IgD-negative memory B cell (primary cell): ENCODE measurements around the gene VSTM4. TPM values are rescaled to one million over a fixed set of nuclear protein-coding genes. Genes with fewer than 3 reads are reported as not detected.

ENCODE experiments used
- H3K27ac Mint-ChIP-seq, 3 donors: one replicate each; pipeline ENCODE4 v1.8.0; 2020 to 2022; ENCODE audit warnings: mild to moderate bottlenecking in 3 of 3, mixed read lengths in 3 of 3, moderate library complexity in 1 of 3
- H3K27me3 Mint-ChIP-seq: one replicate; pipeline ENCODE4 v1.8.0; 2021; ENCODE audit warnings: mixed read lengths
- H3K36me3 Mint-ChIP-seq: one replicate; pipeline ENCODE4 v1.8.0; 2020; ENCODE audit warnings: mild to moderate bottlenecking, mixed read lengths
- H3K4me1 Mint-ChIP-seq, 3 donors: one replicate each; pipeline ENCODE4 v1.8.0; 2020 to 2022; ENCODE audit warnings: mixed read lengths in 3 of 3, mild to moderate bottlenecking in 1 of 3
- H3K4me3 Mint-ChIP-seq, 4 donors: one replicate each; pipeline ENCODE4 v1.8.0; 2020 to 2022; ENCODE audit warnings: mild to moderate bottlenecking in 4 of 4, mixed read lengths in 4 of 4, moderate library complexity in 3 of 4
- H3K9me3 Mint-ChIP-seq, 3 donors: one replicate each; pipeline ENCODE4 v1.8.0; 2020 to 2021; ENCODE audit warnings: mixed read lengths in 3 of 3, mild to moderate bottlenecking in 1 of 3
- polyA plus RNA-seq: library from polyadenylated mRNA; unstranded; fragments of 300-500 nt; fragmentation: Illumina TruSeq; gene quantifications from one replicate; pipeline ENCODE4 v1.2.3, GENCODE V29; 2021

VSTM4 gene
- polyA plus RNA-seq, 1 donor from 2014 or later: not detected

DNA sequence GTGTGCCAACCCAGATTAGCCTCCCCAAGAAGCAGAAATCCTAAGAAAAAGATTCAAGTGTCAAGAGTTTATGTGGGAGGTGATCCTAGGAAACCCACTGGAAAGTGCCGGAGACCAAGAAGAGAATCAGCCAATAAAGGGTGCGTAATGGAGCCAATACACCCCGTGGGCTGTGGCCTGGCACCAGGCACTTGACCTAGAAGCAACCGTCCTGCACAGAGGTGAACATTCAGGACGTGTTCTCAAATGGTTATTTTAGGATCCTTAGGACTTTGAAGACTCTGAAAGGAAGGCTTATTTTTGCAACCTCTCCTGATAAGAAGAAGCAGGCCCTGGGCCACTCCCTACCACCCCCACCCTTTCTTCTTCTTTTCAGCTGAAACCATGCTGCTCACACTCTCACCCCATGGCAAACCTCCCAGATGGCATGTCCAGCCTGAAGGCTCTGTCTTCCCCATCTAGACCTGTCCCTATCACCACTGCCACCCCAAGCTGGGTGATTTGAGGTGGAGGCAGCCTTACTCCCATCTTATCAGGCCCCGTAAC lies 46.6 kb downstream of the VSTM4 start:
- no peaks in the 10 kb centered on the region for H3K36me3 Mint-ChIP-seq
- peaks cover 14% of the 10 kb centered on the region for H3K27me3 Mint-ChIP-seq
- peaks cover 0 to 3% (median 0%) of the 10 kb centered on the region in 3 donors for H3K4me1 Mint-ChIP-seq
- H3K9me3 Mint-ChIP-seq: peaks cover 0 to 3% (median 2%) of the 10 kb centered on the region in 3 donors
- H3K27ac Mint-ChIP-seq: no peak overlapping the region
- H3K4me3 Mint-ChIP-seq: no peak overlapping the region

DNA sequence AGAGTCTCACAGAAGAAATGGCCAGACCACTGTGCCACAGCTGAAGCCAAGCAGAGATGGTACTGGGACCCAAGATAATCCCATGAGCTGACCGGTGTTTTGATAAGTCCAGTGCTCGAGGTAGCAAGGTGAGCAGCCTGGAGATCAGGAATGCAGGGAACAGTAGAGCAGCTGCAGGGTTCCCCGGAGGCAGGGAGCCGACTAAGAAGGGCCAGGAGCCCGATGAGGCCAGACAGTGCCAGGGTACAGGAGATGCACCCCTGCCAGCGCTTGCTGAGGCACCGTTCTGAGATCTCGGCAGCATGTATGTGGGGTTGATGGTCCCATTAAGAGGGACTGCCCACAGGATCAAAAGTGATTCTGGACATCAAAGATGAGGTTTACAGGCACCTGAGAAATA lies 47.1 kb downstream of the VSTM4 start:
- Mint-ChIP-seq H3K4me3 (no peak overlapping the region), H3K9me3 (peaks cover 0 to 7% (median 4%) of the 10 kb centered on the region in 3 donors), H3K27ac (no peak overlapping the region), H3K36me3 (no peaks in the 10 kb centered on the region), H3K27me3 (peaks cover 14% of the 10 kb centered on the region), H3K4me1 (peaks cover 0 to 3% (median 0%) of the 10 kb centered on the region in 3 donors)

DNA sequence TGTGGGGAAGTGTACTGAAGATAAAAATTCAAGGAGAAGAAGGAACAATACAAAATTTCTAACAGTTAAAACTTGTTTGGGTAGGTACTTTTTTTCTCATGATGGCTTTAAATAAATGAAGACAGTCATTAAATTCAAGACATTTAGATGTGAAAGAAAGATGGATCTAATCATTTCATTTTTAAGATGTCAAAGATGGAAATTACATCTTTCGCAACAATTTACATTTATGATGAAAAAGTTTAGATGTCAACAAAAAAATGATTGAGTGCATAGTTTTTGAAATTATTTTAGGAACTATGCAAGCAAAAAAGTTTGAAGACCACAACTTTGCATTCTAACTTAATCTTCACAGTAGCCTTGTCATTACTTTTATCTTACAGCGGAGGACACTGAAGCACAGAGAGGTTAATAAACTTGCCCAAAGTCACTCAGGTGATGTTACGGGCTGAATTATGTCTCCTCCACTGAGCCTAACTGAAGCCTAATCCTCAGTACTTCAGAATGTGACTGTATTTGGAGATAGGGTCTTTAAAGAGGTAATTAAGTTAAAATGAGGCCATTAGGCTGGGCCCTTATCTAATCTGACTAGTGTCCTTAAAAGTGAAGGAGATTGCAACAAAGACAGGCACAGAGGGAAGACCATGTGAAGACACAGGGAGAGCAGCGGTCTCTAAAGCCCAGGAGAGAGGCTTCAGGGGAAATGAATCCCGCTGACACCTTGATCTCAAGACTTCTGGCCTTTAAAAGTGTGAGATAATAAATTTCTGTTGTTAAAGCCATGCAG lies 48.2 kb downstream of the VSTM4 start:
- peaks cover 5 to 11% (median 10%) of the 10 kb centered on the region in 3 donors for H3K9me3 Mint-ChIP-seq
- no peak overlapping the region for H3K27ac Mint-ChIP-seq
- H3K36me3 Mint-ChIP-seq: peaks cover 3% of the 10 kb centered on the region
- peaks cover 14% of the 10 kb centered on the region for H3K27me3 Mint-ChIP-seq
- H3K4me3 Mint-ChIP-seq: peak overlapping the region in 1 of 4 donors; percentile 60
- no peaks in the 10 kb centered on the region for H3K4me1 Mint-ChIP-seq

DNA sequence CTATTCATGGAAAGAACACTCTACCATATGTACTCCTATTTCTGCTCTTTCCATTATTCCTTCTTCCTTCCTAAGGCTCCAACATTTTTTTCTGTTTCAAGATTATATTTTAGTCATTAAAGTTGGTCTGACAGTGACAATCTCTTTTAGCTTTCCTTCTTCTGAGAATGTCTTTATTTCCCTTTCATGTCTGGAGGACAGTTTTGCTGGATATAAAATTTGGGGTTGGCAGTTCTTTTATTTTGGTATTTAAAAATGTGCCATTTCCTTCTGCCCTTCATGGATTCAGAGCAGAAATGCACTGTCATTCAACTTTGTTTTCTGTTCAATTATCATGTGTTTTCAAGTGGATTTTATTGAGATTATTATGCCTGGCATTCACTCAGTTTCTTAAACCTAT lies 53.1 kb downstream of the VSTM4 start:
- Mint-ChIP-seq H3K36me3 (peaks cover 6% of the 10 kb centered on the region), H3K9me3 (peaks cover 11 to 33% (median 18%) of the 10 kb centered on the region in 3 donors), H3K4me3 (no peak overlapping the region), H3K4me1 (no peaks in the 10 kb centered on the region), H3K27me3 (peaks cover 11% of the 10 kb centered on the region), H3K27ac (no peak overlapping the region)

DNA sequence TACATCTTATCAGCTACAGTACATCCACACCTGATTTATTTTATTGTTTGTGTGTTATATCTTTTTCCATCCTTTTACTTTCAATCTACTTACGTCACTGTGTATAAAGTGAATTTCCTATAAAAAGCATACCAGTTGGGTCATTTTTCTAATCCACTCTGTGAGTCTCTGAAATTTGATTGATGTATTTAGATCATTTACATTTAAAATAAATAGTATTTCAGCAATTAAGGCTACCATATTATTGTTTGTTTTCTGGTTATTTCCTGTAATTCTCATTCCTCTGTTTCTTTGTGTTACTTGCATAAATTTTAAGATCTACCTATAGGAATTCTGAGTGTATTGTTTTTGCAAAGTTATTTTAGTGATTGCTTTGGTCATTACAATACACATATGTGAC lies 53.7 kb downstream of the VSTM4 start:
- Mint-ChIP-seq H3K27ac (no peak overlapping the region), H3K27me3 (peaks cover 11% of the 10 kb centered on the region), H3K36me3 (peaks cover 6% of the 10 kb centered on the region), H3K4me1 (peaks cover 0 to 1% (median 0%) of the 10 kb centered on the region in 3 donors), H3K9me3 (peaks cover 11 to 33% (median 18%) of the 10 kb centered on the region in 3 donors), H3K4me3 (no peak overlapping the region)

DNA sequence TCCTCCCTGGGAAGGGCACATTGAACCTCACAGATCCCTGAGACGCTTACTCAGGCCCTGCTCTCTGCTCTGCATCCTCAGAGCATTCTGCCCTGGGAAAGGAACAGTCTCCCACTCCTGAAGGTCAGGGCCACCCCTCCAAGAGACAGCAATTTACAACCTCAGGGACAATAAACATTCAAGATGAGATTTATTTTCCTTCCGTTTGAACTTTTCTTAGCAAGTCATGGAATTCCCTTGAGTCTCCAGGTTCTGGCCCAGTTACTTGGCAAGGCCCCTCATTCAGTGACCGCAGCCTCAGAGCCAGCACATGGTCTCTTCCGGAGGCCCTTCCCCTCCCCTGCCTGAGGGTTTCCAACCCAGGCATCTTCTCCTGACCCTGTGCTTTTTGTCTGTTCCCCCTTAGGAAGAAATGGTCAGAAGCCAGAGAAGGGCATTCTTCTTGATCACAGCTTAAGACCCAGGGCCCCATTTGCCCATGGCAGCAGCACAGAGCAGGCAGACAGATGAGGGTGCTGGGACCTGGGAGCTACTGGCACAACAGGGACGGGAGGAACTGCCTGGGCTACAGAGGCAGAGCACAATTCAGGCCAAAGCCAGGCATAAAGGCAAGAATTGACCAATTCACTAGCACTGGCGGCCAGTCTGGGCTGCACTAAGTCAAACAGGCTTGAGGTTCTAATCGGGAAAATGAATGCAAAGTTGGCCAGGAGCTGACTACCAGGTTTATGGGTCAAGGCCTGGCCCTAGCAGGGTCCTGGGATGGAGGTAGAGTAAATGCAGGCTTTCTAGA lies 56.7 kb downstream of the VSTM4 start:
- Mint-ChIP-seq H3K9me3 (peaks cover 11 to 29% (median 18%) of the 10 kb centered on the region in 3 donors), H3K27me3 (peaks cover 2% of the 10 kb centered on the region), H3K36me3 (peaks cover 6% of the 10 kb centered on the region), H3K4me3 (no peak overlapping the region), H3K4me1 (peaks cover 0 to 3% (median 0%) of the 10 kb centered on the region in 3 donors), H3K27ac (no peak overlapping the region)

DNA sequence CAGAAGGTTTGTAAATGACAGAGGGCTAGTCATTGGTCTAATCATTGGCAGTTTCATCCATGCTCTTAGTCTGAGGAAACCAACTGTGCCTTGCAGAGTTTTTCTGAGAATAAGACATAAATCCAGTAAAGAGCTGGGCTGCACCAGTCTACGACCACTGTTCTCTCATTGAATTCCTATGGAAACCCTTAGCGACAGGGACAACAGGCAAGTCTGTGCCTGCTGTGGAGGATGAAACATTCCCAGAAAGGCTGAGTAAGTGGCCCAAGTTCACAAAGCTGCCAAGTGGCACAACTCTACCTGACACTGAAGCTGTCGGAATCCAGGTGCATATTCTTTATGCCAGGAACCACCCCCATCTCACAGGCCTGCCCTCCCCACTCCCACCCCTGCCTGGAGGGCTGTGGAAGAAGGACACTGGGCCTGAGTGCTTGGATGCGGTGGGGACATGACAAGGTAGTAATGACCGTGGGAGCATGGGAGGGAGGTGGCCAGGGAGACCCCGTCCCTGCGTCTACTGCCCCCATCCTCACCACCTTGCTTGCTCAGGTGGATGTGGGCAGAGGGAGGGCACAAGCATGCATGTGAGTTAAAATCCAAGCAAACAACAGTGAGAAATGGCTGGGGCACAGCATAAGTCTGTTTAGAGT lies 58.0 kb downstream of the VSTM4 start:
- Mint-ChIP-seq H3K9me3 (peaks cover 7 to 25% (median 9%) of the 10 kb centered on the region in 3 donors), H3K4me3 (no peak overlapping the region), H3K27ac (no peak overlapping the region), H3K27me3 (no peaks in the 10 kb centered on the region), H3K4me1 (peaks cover 0 to 3% (median 0%) of the 10 kb centered on the region in 3 donors), H3K36me3 (peaks cover 3% of the 10 kb centered on the region)

DNA sequence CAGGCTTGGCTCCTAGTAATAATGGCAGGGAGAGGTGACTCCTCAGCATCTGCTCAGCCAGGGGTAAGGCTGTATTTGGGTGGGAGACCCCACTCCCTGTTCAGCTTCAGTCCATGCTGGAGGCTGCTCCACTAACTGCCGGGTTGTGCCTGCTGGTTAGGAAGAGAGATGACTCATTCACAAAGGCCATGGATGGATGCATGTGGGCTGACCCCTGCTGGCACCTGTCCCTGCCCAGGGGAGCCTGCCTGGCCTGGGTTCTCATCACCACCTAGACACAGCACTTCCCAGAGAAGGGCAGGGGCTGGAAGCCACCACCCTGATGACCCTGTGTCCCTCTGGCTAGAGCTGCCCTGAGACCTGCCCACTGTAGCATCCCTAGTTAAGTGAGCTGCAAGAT lies 59.0 kb downstream of the VSTM4 start:
- Mint-ChIP-seq H3K4me1 (peaks cover 0 to 3% (median 0%) of the 10 kb centered on the region in 3 donors), H3K9me3 (peaks cover 2 to 15% (median 9%) of the 10 kb centered on the region in 3 donors), H3K36me3 (peaks cover 2% of the 10 kb centered on the region), H3K27me3 (no peaks in the 10 kb centered on the region), H3K27ac (no peak overlapping the region), H3K4me3 (no peak overlapping the region)

DNA sequence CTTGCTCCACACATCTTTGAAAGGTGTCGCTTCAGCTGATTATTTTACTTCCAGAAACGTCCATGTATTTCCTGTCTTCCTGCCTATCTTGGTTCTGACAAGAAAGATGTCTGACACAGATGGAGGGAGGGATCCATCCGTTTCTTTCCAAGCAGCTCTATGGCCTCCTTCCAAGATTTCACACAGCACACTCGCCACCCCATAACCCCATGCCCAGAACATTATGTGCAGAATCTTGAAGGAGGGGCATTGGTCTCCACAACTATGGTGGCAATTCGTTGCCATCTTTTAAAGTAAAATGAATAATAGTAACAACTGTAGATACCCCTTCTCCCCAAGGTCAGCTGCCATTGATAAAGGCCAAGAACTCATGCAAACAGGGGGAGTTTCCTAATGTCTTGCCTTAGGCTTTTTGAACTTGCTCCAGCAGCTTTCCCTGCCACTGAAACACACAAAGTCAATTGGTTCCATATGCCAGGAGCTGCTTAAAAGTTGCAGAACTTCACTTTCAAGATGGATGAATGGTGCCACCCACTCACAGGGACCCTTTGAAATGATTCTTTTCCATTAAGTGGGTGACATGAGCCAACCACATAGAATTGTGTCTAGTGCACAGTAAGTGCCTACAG lies 60.0 kb downstream of the VSTM4 start:
- Mint-ChIP-seq H3K27ac (no peak overlapping the region), H3K27me3 (peaks cover 1% of the 10 kb centered on the region), H3K4me1 (peaks cover 0 to 3% (median 0%) of the 10 kb centered on the region in 3 donors), H3K36me3 (no peaks in the 10 kb centered on the region), H3K9me3 (peaks cover 0 to 8% (median 4%) of the 10 kb centered on the region in 3 donors), H3K4me3 (no peak overlapping the region)

DNA sequence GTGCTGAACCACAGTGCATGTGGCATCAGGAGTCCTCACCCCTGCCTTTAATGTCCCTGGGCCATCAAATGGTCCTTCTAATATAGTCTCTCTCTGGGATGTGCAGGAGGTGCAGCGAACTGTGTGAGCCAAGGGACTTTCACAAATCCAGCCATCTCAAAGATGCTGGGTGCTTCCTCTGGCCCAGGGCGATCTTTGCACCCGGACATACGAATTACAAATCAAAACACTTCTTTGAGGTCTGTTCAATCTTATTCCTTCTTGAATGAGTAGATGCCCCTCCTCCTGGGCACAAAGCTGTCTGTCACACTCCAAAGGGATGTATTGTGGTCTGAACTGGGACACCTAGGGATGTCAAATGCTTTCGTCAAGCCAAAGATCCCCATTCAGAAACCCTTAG lies 60.6 kb downstream of the VSTM4 start:
- Mint-ChIP-seq H3K9me3 (peaks cover 0 to 2% (median 2%) of the 10 kb centered on the region in 3 donors), H3K27ac (no peak overlapping the region), H3K4me1 (peaks cover 0 to 3% (median 0%) of the 10 kb centered on the region in 3 donors), H3K36me3 (no peaks in the 10 kb centered on the region), H3K27me3 (peaks cover 1% of the 10 kb centered on the region), H3K4me3 (no peak overlapping the region)

DNA sequence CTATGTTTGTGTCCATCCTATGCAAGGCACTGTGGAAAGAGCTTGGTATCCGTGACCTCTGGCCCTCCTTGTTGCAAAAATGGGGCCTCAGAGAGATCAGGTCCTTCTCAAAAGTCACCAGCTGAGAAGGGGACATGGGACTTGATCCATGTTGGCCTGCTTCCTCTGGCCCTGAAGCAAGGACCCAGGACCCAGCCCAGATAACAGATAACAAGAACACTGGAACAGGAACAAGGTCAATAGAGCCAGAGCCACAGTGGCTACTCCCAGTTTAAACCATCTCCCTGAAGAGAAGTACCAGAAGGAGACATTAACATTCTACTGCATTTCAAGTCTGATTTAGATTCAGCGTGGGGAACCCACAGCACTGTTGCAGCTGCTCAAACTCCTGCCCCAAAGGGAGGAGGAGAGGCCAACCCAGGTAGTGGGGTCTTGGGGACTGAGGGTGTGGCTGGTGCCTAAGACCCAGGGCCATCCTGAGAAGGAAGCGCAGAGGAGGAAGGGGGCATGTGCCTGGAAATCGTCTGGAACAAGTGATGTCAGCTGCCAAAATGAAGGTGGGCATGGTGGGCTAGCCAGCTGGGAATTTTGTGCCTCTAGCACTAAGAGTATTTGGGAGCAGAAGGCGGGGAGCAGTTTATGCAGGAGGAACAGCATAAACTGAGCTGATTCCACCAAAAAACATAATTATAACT lies 61.2 kb downstream of the VSTM4 start:
- Mint-ChIP-seq H3K27me3 (peaks cover 1% of the 10 kb centered on the region), H3K4me3 (no peak overlapping the region), H3K4me1 (peaks cover 0 to 3% (median 0%) of the 10 kb centered on the region in 3 donors), H3K36me3 (no peaks in the 10 kb centered on the region), H3K9me3 (no peaks in the 10 kb centered on the region), H3K27ac (no peak overlapping the region)

DNA sequence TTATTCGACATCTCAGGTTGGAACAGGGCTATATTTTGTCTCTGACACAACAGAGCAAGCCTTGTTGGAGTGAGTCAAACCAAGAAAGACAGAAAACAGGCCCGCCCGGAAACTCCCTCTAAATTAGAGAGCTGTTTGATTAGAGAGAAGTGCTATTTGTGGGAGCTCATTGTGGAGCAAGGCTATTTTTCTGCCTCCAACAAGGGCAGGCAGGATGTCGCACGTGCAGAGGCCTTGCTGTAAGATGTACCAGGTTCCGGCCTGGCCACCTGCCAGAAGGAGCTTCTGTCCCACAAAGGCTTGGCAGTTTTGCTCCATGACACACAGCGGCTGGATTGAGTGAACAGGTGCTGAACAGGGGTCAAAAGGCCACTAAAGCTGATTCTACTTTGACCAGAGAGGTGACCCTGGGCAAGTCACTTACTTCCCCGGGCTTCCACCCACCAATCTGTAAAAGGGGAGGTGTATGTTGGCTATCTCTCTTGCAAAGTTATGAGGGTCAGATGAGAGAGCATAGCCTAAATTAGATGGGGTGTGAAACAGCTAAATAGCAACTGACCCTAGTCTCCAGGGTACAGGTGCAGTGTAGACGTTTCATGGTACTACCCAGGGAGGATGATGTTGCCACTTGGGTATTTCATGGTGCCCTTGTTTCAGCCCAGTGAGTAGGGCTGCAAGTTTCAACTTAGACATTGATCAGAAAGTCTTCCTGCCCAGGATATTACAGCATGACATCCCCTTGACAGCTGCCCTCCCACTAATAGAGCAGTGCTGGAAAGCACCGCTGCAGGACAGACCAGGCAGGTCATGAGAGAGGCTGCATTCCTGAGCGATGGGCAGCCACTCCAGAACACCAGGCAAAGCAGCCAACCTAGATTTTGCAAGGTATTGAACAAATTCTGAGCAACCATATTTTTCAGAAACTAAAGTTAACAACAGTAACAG lies 62.0 kb downstream of the VSTM4 start:
- no peak overlapping the region for H3K4me3 Mint-ChIP-seq
- peaks cover 1% of the 10 kb centered on the region for H3K27me3 Mint-ChIP-seq
- no peak overlapping the region for H3K27ac Mint-ChIP-seq
- H3K9me3 Mint-ChIP-seq: no peaks in the 10 kb centered on the region
- peaks cover 0 to 3% (median 0%) of the 10 kb centered on the region in 3 donors for H3K4me1 Mint-ChIP-seq
- H3K36me3 Mint-ChIP-seq: no peaks in the 10 kb centered on the region

DNA sequence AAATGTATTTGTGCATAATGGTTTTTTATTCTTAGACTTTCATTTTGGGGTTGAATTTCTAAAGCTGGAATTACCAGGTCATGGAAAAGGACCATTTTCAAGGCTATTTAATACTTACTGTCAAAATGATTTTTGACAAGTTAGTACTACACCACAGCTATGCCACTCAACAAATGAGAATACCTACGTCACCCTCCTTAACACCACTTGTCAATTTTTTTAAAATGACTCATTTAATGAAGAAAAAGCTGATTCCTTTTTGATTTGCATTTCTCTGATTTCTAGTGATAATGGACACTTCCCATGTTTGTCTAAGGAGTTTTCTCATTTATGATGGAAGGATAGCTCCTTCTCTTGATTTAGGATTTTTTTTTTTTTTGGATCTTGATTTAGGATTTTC lies 63.3 kb downstream of the VSTM4 start:
- Mint-ChIP-seq H3K36me3 (no peaks in the 10 kb centered on the region), H3K27me3 (peaks cover 10% of the 10 kb centered on the region), H3K27ac (no peak overlapping the region), H3K4me3 (no peak overlapping the region), H3K4me1 (peaks cover 0 to 3% (median 0%) of the 10 kb centered on the region in 3 donors), H3K9me3 (no peaks in the 10 kb centered on the region)
